ENCODE results near the gene FIBCD1.

DNA sequence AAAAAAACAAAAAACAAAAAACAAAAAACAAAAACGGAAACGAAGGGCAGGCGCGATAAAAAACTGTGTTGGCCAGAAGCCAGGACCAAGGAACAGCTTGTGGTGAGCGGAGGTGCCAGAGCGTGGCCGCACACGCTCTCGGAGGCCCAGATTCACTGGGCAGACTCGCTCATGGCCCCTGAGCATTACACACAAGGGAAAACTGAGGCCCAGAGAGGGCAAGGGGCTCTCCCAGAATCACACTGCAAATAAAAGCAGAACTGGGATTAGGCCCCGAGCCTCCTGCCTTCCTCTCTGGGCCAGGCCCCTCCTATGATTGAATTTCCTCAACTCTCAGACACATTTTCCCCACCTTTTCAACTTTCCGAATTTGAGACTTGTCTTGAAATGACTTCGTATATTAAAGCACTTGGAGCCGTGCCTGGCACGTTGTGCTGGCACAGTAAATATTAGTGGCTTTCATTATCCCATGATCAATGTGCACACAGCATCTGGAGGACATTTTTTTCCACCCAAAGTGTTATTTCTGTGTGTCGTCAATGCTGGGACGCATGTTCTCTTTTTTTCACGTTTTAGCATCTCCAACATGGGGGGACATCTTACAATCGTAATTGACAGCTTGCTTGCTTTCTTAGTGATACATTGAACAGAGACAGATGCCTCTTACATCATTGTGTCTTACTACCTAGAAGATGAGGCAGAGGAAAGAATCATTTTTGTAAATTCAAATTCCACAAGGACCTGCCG lies 7.4 kb downstream of the FIBCD1 start:
- no peak for TF ChIP-seq FOXM1 (IDR thresholded peaks at IDR 0.05; ENCODE audit: borderline replicate concordance)
- TF ChIP-seq ELF4 (IDR thresholded peaks at IDR 0.05): no peak
- TF ChIP-seq BHLHE40 (IDR thresholded peaks at IDR 0.05; ENCODE audit: borderline replicate concordance): no peak
- no peak for TF ChIP-seq SP1 (IDR thresholded peaks at IDR 0.05)
- no peak for TF ChIP-seq TARDBP (IDR thresholded peaks at IDR 0.05)
- TF ChIP-seq ARNT (IDR thresholded peaks at IDR 0.05): no peak
- no peak for TF ChIP-seq L3MBTL2 (conservative IDR thresholded peaks at IDR 0.05)
- no peak for TF ChIP-seq NFRKB (IDR thresholded peaks at IDR 0.05)
- TF ChIP-seq CTBP1 (IDR thresholded peaks at IDR 0.05; ENCODE audit: borderline replicate concordance): no peak
- TF ChIP-seq FOXA1 (IDR thresholded peaks at IDR 0.05): no peak
